H9 (cell line): Measurements from ENCODE around the gene PDE2A. TPM values are rescaled to one million over a fixed set of nuclear protein-coding genes. Genes with fewer than 3 reads are reported as not detected.

Experiments
- DNase-seq: peaks from one replicate; pipeline ENCODE4 v3.0.0-alpha.2; 2017
- H2AFZ ChIP-seq: one replicate; pipeline ENCODE4 v1.6.1; 2013; ENCODE audit warnings: mild to moderate bottlenecking, low read length, control low read depth, moderate library complexity
- H2AK5ac ChIP-seq: 2 replicates; pipeline ENCODE4 v1.6.1; 2013; ENCODE audit warnings: low read length, control low read depth, mixed read lengths; ENCODE audit not compliant: insufficient read length
- H2BK120ac ChIP-seq: one replicate; pipeline ENCODE4 v1.6.1; 2013; ENCODE audit warnings: low read depth, mild to moderate bottlenecking, low read length, control low read depth, inconsistent platforms; ENCODE audit not compliant: poor library complexity, severe bottlenecking
- H2BK12ac ChIP-seq: 2 replicates; pipeline ENCODE4 v1.6.1; 2013; ENCODE audit warnings: low read length, control low read depth, mixed read lengths, low read depth; ENCODE audit not compliant: insufficient read length
- H2BK15ac ChIP-seq: 2 replicates; pipeline ENCODE4 v1.6.1; 2013; ENCODE audit warnings: low read depth, low read length, control low read depth
- H2BK20ac ChIP-seq: one replicate; pipeline ENCODE4 v1.6.1; 2013; ENCODE audit warnings: low read depth, mild to moderate bottlenecking, low read length, control low read depth, inconsistent platforms; ENCODE audit not compliant: poor library complexity, severe bottlenecking
- H2BK5ac ChIP-seq: 2 replicates; pipeline ENCODE4 v1.6.1; 2013; ENCODE audit warnings: low read length, control low read depth, mixed read lengths; ENCODE audit not compliant: insufficient read length
- H3K14ac ChIP-seq: 2 replicates; pipeline ENCODE4 v1.6.1; 2013; ENCODE audit warnings: low read length, control low read depth; ENCODE audit not compliant: insufficient read depth
- H3K18ac ChIP-seq: 2 replicates; pipeline ENCODE4 v1.6.1; 2013; ENCODE audit warnings: low read depth, mild to moderate bottlenecking, mixed read lengths, low read length, control low read depth; ENCODE audit not compliant: insufficient read length
- H3K23ac ChIP-seq: 2 replicates; pipeline ENCODE4 v1.6.1; 2013; ENCODE audit warnings: low read length, control low read depth, mixed read lengths, low read depth; ENCODE audit not compliant: insufficient read length
- H3K23me2 ChIP-seq: 2 replicates; pipeline ENCODE4 v1.6.1; 2013; ENCODE audit warnings: low read depth, mild to moderate bottlenecking, mixed read lengths, low read length, control low read depth; ENCODE audit not compliant: insufficient read length, poor library complexity, severe bottlenecking
- H3K27ac ChIP-seq: 2 replicates; pipeline ENCODE4 v1.5.1; 2013; ENCODE audit warnings: low read length, control low read depth, mixed read lengths, low read depth; ENCODE audit not compliant: insufficient read length
- H3K27me3 ChIP-seq: 2 replicates; pipeline ENCODE4 v1.6.1; 2013; ENCODE audit warnings: low read length, control low read depth, inconsistent platforms; ENCODE audit not compliant: insufficient read depth
- H3K4ac ChIP-seq: 2 replicates; pipeline ENCODE4 v1.6.1; 2013; ENCODE audit warnings: low read depth, mild to moderate bottlenecking, control low read depth, inconsistent platforms, low read length, moderate library complexity
- H3K4me1 ChIP-seq: 2 replicates; pipeline ENCODE4 v1.6.1; 2013; ENCODE audit warnings: low read length, control low read depth, inconsistent platforms; ENCODE audit not compliant: insufficient read depth
- H3K4me2 ChIP-seq: 2 replicates; pipeline ENCODE4 v1.6.1; 2013; ENCODE audit warnings: low read length, control low read depth, mixed read lengths; ENCODE audit not compliant: insufficient read length, insufficient read depth
- H3K56ac ChIP-seq: 2 replicates; pipeline ENCODE4 v1.6.1; 2013; ENCODE audit warnings: low read depth, mild to moderate bottlenecking, mixed read lengths, low read length, control low read depth; ENCODE audit not compliant: insufficient read length
- H3K79me1 ChIP-seq: 2 replicates; pipeline ENCODE4 v1.6.1; 2013; ENCODE audit warnings: low read depth, mild to moderate bottlenecking, moderate library complexity, low read length, control low read depth, inconsistent platforms; ENCODE audit not compliant: insufficient read depth, poor library complexity, severe bottlenecking
- H3K79me2 ChIP-seq: 2 replicates; pipeline ENCODE4 v1.6.1; 2013; ENCODE audit warnings: low read length, control low read depth, inconsistent platforms; ENCODE audit not compliant: insufficient read depth
- H3K9ac ChIP-seq: 2 replicates; pipeline ENCODE4 v1.6.1; 2013; ENCODE audit warnings: low read length, control low read depth, mixed read lengths; ENCODE audit not compliant: insufficient read length; ENCODE audit errors: extremely low read depth
- H3K9me3 ChIP-seq: one replicate; pipeline ENCODE4 v1.6.1; 2013; ENCODE audit warnings: low read depth, low read length, inconsistent platforms; ENCODE audit not compliant: control insufficient read depth
- H3T11ph ChIP-seq: one replicate; pipeline ENCODE4 v1.6.1; 2013; ENCODE audit warnings: mild to moderate bottlenecking, low read length, control low read depth, inconsistent platforms
- H4K20me1 ChIP-seq: one replicate; pipeline ENCODE4 v1.6.1; 2013; ENCODE audit not compliant: control insufficient read depth, insufficient read length, insufficient read depth
- H4K5ac ChIP-seq: 2 replicates; pipeline ENCODE4 v1.6.1; 2013; ENCODE audit warnings: low read depth, mild to moderate bottlenecking, mixed read lengths, low read length, control low read depth; ENCODE audit not compliant: insufficient read length
- H4K8ac ChIP-seq: replicated peaks from 2 replicates; pipeline ENCODE4 v1.6.1; 2013; ENCODE audit warnings: low read length, control low read depth, mixed read lengths, low read depth; ENCODE audit not compliant: insufficient read length
- H4K91ac ChIP-seq: 2 replicates; pipeline ENCODE4 v1.6.1; 2013; ENCODE audit warnings: low read depth, mild to moderate bottlenecking, moderate library complexity, mixed read lengths, low read length, control low read depth; ENCODE audit not compliant: insufficient read length
- H3K27ac Mint-ChIP-seq, 3 experiments: 2 replicates in 2 of 3; 3 replicates in 1 of 3; pipeline ENCODE4 v1.8.0; 2020 to 2021; ENCODE audit warnings: mixed read lengths in 3 of 3, mild to moderate bottlenecking in 1 of 3, moderate library complexity in 1 of 3
- H3K27me3 Mint-ChIP-seq: 2 replicates; pipeline ENCODE4 v1.8.0; 2021; ENCODE audit warnings: low read depth, mild to moderate bottlenecking, moderate library complexity, mixed read lengths
- H3K36me3 Mint-ChIP-seq, 3 experiments: 2 replicates in 2 of 3; 3 replicates in 1 of 3; pipeline ENCODE4 v1.8.0; 2020 to 2021; ENCODE audit warnings: low read depth in 3 of 3, mixed read lengths in 3 of 3; ENCODE audit not compliant: insufficient read depth in 1 of 3
- H3K4me1 Mint-ChIP-seq, 2 experiments: 2 replicates each; pipeline ENCODE4 v1.8.0; 2020; ENCODE audit warnings: mixed read lengths in 2 of 2
- H3K4me3 Mint-ChIP-seq, 2 experiments: 2 replicates in 1 of 2; 3 replicates in 1 of 2; pipeline ENCODE4 v1.8.0; 2020 to 2021; ENCODE audit warnings: mild to moderate bottlenecking in 2 of 2, mixed read lengths in 2 of 2, moderate library complexity in 1 of 2
- H3K9me3 Mint-ChIP-seq, 2 experiments: 2 replicates in 1 of 2; 3 replicates in 1 of 2; pipeline ENCODE4 v1.8.0; 2020; ENCODE audit warnings: mild to moderate bottlenecking in 2 of 2, mixed read lengths in 2 of 2, moderate library complexity in 1 of 2
- CTCF ChIP-seq: fragments of 200-600 bp; sonication (generic); conservative IDR thresholded peaks from 3 replicates; pipeline ENCODE4 v1.8.0; 2021; ENCODE audit warnings: antibody characterized with exemption, mild to moderate bottlenecking
- WGBS: extraction: QIAGEN DNeasy Blood & Tissue Kit; methylation state at CpG from one replicate; pipeline ENCODE4 v1.1.7; 2013; ENCODE audit warnings: missing lambda C conversion rate, low lambda C conversion rate, mixed read lengths; ENCODE audit not compliant: insufficient read length; ENCODE audit errors: extremely low coverage; 5-methylcytosine and 5-hydroxymethylcytosine counted together
- total RNA-seq: library from RNA; stranded (reverse); gene quantifications from 2 replicates; pipeline ENCODE4 v1.2.1, GENCODE V29; 2021

The PDE2A gene
- total RNA-seq, 1 experiment from 2014 or later: 3.4 TPM

- no peak overlapping the region for H2BK15ac ChIP-seq
- H3K9me3 Mint-ChIP-seq: peaks cover 1 to 2% of the 10 kb centered on the region in 2 experiments; a peak in 3 of 5 replicates
- H4K5ac ChIP-seq: no peak overlapping the region
- no peak overlapping the region for H2BK120ac ChIP-seq
- H3K79me1 ChIP-seq: no peaks in the 10 kb centered on the region
- H2BK20ac ChIP-seq: no peak overlapping the region
- H2BK5ac ChIP-seq: no peak overlapping the region
- H2AFZ ChIP-seq: no peak overlapping the region
- H4K20me1 ChIP-seq: no peaks in the 10 kb centered on the region
- H3K79me2 ChIP-seq: no peaks in the 10 kb centered on the region
- peaks cover 76% of the 10 kb centered on the region for H3K27me3 Mint-ChIP-seq
- H3K14ac ChIP-seq: no peak overlapping the region
- no peak overlapping the region for H4K91ac ChIP-seq
- no peak overlapping the region for H3K4ac ChIP-seq
- no CpG with 5 or more reads among the region's 4 CpGs for WGBS
- H3K27ac Mint-ChIP-seq: no peak overlapping the region
- no peak overlapping the region for H3K18ac ChIP-seq
- peaks cover 0 to 4% (median 2%) of the 10 kb centered on the region in 3 experiments; a peak in 3 of 7 replicates for H3K36me3 Mint-ChIP-seq
- H4K8ac ChIP-seq: no peak overlapping the region
- H2AK5ac ChIP-seq: no peak overlapping the region
- peaks cover 4% of the 10 kb centered on the region; the same call in 1 of the 2 replicates for H3K4me1 ChIP-seq
- no peak overlapping the region for H3K4me2 ChIP-seq
- TF ChIP-seq CTCF: no peak
- no peak overlapping the region for H3K27ac ChIP-seq
- peak overlapping the region in 1 of 2 experiments; percentile 81; a peak in 2 of 5 replicates for H3K4me3 Mint-ChIP-seq
- H3K56ac ChIP-seq: no peak overlapping the region
- H3K23ac ChIP-seq: no peak overlapping the region
- H3K9ac ChIP-seq: no peak overlapping the region
- H2BK12ac ChIP-seq: no peak overlapping the region
- no peak overlapping the region for H3T11ph ChIP-seq
- no peaks in the 10 kb centered on the region for H3K9me3 ChIP-seq
- DNase-seq: no peak
- H3K23me2 ChIP-seq: peaks cover 8% of the 10 kb centered on the region
- H3K4me1 Mint-ChIP-seq: peaks cover 43 to 62% of the 10 kb centered on the region in 2 experiments
- H3K27me3 ChIP-seq: peaks cover 4% of the 10 kb centered on the region; the same call in 1 of the 2 replicates
Measured at GRCh38 chr11:72672597-72673238, 1.5 kb downstream of the PDE2A start.
